PFSK-1 (cell line): ENCODE data around the gene TNFSF13B.

Experiments
- POLR2AphosphoS5 ChIP-seq: IDR thresholded peaks from 2 replicates; pipeline ENCODE4 v1.6.1; 2012; ENCODE audit warnings: low read depth, mild to moderate bottlenecking, control low read depth, low read length, moderate library complexity
- SIN3A ChIP-seq: IDR thresholded peaks from 2 replicates; pipeline ENCODE4 v1.6.1; 2012; ENCODE audit warnings: mild to moderate bottlenecking, low read length, moderate library complexity, borderline replicate concordance; ENCODE audit not compliant: insufficient read depth
- TAF1 ChIP-seq: IDR thresholded peaks from 2 replicates; pipeline ENCODE4 v1.6.1; 2012; ENCODE audit warnings: low read length, control low read depth, borderline replicate concordance; ENCODE audit not compliant: insufficient read depth
- TF ChIP-seq, protein P1 (sequence below), 2 experiments: IDR thresholded peaks; 2 replicates each; pipeline versions ENCODE4 v1.6.1 to v1.8.0; 2011 to 2012; ENCODE audit warnings: low read depth in 2 of 2, low read length in 2 of 2, control low read depth in 1 of 2, inconsistent platforms in 1 of 2, mild to moderate bottlenecking in 1 of 2, moderate library complexity in 1 of 2; ENCODE audit not compliant: insufficient read depth in 1 of 2

DNA sequence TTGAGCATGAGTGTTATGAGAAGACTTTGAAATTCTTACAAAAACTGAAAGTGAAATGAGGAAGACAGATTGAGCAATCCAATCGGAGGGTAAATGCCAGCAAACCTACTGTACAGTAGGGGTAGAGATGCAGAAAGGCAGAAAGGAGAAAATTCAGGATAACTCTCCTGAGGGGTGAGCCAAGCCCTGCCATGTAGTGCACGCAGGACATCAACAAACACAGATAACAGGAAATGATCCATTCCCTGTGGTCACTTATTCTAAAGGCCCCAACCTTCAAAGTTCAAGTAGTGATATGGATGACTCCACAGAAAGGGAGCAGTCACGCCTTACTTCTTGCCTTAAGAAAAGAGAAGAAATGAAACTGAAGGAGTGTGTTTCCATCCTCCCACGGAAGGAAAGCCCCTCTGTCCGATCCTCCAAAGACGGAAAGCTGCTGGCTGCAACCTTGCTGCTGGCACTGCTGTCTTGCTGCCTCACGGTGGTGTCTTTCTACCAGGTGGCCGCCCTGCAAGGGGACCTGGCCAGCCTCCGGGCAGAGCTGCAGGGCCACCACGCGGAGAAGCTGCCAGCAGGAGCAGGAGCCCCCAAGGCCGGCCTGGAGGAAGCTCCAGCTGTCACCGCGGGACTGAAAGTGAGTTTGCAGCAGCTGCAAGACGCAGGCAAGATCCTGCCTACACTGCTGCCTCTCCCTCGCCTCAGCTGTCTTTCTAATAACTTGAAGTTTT, at the start of gene TNFSF13B:
- TF ChIP-seq POLR2AphosphoS5 (no peak), SIN3A (no peak), TAF1 (no peak)
- TF ChIP-seq, protein P1, sequence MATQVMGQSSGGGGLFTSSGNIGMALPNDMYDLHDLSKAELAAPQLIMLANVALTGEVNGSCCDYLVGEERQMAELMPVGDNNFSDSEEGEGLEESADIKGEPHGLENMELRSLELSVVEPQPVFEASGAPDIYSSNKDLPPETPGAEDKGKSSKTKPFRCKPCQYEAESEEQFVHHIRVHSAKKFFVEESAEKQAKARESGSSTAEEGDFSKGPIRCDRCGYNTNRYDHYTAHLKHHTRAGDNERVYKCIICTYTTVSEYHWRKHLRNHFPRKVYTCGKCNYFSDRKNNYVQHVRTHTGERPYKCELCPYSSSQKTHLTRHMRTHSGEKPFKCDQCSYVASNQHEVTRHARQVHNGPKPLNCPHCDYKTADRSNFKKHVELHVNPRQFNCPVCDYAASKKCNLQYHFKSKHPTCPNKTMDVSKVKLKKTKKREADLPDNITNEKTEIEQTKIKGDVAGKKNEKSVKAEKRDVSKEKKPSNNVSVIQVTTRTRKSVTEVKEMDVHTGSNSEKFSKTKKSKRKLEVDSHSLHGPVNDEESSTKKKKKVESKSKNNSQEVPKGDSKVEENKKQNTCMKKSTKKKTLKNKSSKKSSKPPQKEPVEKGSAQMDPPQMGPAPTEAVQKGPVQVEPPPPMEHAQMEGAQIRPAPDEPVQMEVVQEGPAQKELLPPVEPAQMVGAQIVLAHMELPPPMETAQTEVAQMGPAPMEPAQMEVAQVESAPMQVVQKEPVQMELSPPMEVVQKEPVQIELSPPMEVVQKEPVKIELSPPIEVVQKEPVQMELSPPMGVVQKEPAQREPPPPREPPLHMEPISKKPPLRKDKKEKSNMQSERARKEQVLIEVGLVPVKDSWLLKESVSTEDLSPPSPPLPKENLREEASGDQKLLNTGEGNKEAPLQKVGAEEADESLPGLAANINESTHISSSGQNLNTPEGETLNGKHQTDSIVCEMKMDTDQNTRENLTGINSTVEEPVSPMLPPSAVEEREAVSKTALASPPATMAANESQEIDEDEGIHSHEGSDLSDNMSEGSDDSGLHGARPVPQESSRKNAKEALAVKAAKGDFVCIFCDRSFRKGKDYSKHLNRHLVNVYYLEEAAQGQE (IDR thresholded peaks at IDR 0.05; ENCODE audit: insufficient read depth in 1 of 2, low read depth in 2 of 2, low read length in 2 of 2): no peak
